Left cardiac atrium (tissue), 4 donors: ENCODE measurements around the gene IFT52. TPM values are rescaled to one million over a fixed set of nuclear protein-coding genes. Genes with fewer than 3 reads are reported as not detected.
A peak's percentile ranks its signal among the peaks of the same experiment; 100 is the strongest.
"Not testable (repeated sequence)": the region's sequence is repeated elsewhere in the genome, so short reads cannot be mapped to it uniquely, and the experiment has no call there.

Experiments
- ATAC-seq, 2 donors: fragments of 200-7000 bp; cut with Tn5 transposase; one replicate each; pipeline ENCODE4 v1.9.1; 2020; ENCODE audit warnings: mild to moderate bottlenecking in 2 of 2, moderate library complexity in 2 of 2
- DNase-seq: peaks from one replicate; pipeline ENCODE4 v3.0.0-alpha.2; 2020
- intact Hi-C, 2 donors: fragments of 100-400 bp; cut with DNase I; formaldehyde crosslinking; loops; one replicate each; pipeline versions ENCODE4 v1.14.1 to v1.15.1; 2022 to 2023
- total RNA-seq, 2 donors: library from RNA; stranded (reverse); fragmentation: NEBNext Ultra II Directional; extraction: Animal tissue kit (Norgen Biotek cat#: 25700); gene quantifications; one replicate each; pipeline ENCODE4 v1.2.1, GENCODE V29; 2021
- donor health status: DM: no; HTN: yes; CAD: no.
- donor health status: DM: no; HTN: yes; CAD: no; lungs with severe emphysema.
- donor health status: DM: yes; HTN: yes; CAD: no.
- donor health status: Dilated cardiomyopathy.

IFT52 gene
- total RNA-seq, 2 donors from 2014 or later, result 8.1 to 11.5 TPM

DNA sequence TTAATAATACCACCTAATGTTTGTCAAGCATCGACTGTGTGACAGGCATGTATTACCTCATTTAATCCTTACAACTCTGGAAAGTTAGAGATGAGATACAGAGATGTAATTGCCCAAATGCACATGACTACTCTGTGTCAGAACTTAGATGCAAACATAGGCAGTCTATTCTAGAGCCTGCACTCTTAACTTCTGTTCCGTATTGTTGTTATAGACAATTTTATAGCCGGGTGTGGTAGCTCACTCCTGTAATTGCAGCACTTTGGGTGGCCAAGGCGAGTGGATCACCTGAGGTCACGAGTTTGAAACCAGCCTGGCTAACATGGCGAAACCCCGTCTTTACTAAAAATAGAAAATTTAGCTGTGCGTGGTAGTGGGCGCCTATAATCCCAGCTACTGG, 15.0 kb downstream of the IFT52 start:
- intact Hi-C loops, result no loop called here
- ATAC-seq, result no peak
- DNase-seq, result no peak

GRCh38 chr20:43607278-43607677, 16.5 kb downstream of the IFT52 start:
- ATAC-seq, intact Hi-C loops, DNase-seq: not testable (repeated sequence)

DNA sequence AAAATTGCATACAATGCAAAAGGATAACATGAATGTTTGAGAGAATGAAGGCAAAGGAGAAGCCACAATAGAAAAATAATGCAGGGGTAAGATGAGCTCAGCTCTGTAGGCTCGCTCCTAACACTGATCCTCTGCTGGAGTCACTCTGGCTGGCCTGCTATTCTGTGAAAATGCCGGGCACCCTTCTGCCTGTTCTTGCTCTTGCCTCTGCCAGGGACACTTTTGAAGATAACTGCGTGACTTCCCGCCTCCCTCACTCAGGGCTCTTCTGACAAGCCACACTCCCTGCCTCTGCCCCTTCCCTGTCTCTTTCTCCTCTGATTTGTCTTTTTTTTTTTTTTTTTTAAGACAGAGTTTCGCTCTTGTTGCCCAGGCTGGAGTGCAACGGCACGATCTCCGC, 40.9 kb downstream of the IFT52 start:
- DNase-seq (no peak), ATAC-seq (peak in 1 of 2 donors; percentile 51)
- intact Hi-C loops, result no loop called here

DNA sequence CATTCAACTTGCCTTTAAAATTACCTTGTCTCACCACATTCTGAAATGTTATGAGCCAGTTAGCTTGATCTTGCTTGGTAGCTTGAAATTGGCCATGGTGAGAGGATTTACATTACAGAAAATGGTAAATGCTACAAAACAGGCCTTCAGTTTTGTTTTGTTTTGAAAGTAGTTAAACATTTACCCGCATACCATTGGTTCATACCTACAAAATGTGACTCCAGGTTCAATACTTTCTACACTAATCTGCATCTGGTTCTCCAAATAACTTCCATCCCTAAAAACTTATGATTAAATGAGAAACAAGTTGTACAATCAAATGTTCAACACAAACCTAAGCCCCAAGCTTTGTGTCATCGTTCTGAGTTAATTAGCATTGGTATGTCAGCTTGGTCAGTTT, 45.7 kb downstream of the IFT52 start:
- DNase-seq (no peak), ATAC-seq (no peak)
- intact Hi-C loops, result no loop called here

DNA sequence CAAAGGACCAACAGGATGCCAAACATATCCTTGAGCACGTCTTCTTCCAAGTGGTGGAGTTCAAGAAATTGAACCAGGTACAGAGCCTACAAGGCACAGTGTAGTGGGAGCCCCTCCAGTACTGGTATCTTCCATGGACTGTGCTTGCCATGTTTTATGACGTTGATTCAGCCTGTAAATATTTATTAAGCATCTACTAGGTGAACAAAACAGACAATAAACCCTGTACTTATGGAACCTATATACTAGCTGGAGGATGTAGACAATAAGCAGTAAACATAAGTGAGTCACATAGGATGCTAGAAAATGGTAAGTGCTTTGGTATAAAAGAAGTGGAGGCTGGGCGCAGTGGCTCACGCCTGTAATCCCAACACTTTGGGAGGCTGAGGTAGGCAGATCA, 51.8 kb downstream of the IFT52 start:
- DNase-seq, result no peak
- ATAC-seq, result no peak
- intact Hi-C loops, result no loop called here

DNA sequence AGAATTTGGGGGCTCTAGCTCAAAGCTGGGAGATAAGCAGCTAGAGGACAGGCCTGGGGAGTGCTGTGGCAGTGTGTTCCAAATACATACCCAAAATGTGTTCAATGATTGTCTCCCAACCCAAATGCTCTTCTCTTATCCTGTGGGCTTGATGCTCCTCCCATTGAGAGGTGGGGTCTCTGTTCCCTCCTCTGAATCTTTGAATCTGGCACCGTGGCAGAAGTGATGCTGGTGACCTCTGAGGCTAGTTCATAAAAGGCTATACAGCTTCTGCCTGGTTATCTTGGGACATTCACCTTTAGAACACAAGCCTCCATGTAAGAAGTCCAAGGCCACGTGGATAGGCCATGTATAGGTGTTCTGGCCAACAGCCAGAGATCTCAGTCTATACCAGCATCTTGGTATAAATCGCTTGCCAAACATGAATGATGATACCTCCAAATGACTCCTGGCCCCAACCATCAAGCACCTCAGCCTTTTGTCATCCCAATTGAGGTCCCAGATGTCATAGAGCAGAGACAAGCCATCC, 60.3 kb downstream of the IFT52 start:
- DNase-seq (no peak), ATAC-seq (no peak)
- intact Hi-C loops, result no loop called here

- DNase-seq, ATAC-seq, intact Hi-C loops: not testable (repeated sequence)
Observed at GRCh38 chr20:43651650-43652184, 61.0 kb downstream of the IFT52 start.

DNA sequence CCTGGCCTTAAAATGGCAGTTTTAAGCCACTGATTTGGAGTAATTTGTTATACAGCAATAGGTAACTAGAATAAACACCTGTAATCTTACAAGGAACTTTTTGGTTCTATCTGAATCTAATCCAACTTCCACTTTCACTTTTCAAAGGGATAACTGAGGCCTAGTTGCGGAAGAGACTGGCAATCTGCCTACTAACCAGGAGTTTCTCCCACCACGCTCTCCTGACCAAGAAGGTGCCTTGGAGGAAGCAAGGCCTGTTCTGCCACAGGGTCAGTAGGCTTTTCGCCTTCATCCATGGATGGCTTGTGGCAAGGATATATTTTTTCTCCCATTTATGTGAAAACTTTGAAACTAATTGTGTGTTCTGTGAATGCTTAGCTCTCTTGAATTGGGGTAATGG, 63.2 kb downstream of the IFT52 start:
- no peak for ATAC-seq
- no peak for DNase-seq
- intact Hi-C loops, result no loop called here

DNA sequence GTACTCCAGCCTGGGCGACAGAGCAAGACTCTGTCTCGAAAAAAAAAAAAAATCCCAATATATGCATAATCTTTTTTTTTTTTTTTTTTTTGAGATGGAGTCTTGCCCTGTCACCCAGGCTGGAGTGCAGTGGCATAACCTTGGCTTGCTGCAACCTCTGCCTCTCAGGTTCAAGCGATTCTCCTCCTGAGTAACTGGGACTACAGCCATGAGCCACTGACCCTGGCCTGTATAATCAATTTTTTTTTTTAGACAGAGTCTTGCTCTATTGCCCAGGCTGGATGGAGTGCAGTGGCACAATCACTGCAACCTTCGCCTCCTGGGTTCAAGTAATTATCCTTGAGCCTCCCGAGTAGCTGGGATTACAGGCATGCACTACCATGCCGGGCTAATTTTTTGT, 64.4 kb downstream of the IFT52 start:
- DNase-seq, ATAC-seq, intact Hi-C loops: not testable (repeated sequence)

DNA sequence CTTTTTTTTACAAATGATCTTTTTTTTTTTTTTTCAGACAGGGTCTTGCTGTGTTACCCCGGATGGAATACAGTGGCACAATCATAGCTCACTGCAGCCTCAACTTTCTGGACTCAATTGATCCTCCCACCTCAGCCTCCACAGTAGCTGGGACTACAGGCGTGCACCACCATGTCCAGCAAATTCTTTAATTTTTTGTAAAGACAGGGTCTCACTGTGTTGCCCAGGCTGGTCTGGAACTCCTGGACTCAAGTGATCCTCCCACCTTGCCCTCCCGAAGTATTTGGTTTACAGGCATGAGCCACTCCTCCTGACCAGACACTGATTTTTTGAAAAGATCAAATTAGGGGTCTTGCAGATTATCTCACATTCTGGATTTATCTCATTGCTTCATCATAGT, 65.2 kb downstream of the IFT52 start:
- intact Hi-C loops, result no loop called here
- DNase-seq (no peak), ATAC-seq (no peak)

GRCh38 chr20:43658069-43658722, 67.5 kb downstream of the IFT52 start:
- intact Hi-C loops, result no loop called here
- ATAC-seq (no peak), DNase-seq (no peak)

DNA sequence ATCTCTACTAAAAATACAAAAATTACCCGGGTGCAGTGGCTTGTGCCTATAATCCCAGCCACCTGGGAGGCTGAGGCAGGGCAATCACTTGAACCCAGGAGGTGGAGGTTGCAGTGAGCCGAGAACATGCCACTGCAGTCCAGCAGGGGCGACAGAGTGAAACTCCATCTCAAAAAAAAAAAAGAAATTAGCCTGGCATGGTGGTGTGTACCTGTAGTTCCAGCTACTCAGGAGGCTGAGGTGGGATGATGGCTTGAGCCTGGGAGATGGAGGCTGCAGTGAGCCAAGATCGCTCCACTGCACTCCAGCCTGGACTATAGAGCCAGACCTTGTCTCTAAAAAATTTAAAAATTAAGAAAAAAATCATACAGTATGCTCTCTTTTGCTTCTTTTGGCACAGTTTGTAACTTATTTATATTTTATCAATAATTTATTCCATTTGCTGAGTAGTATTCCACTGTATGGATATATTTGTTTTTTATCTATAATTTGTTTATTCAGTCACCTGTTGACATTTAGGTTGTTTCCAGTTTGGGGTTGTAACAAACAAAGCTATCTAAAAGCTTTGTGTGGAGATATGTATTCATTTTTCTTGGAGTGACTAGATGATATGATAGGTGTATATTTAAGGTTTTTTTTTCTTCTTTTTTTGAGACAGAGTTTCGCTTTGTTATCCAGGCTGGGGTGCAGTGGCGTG, 68.1 kb downstream of the IFT52 start:
- intact Hi-C loops, result no loop called here
- DNase-seq, result no peak
- ATAC-seq, result no peak

DNA sequence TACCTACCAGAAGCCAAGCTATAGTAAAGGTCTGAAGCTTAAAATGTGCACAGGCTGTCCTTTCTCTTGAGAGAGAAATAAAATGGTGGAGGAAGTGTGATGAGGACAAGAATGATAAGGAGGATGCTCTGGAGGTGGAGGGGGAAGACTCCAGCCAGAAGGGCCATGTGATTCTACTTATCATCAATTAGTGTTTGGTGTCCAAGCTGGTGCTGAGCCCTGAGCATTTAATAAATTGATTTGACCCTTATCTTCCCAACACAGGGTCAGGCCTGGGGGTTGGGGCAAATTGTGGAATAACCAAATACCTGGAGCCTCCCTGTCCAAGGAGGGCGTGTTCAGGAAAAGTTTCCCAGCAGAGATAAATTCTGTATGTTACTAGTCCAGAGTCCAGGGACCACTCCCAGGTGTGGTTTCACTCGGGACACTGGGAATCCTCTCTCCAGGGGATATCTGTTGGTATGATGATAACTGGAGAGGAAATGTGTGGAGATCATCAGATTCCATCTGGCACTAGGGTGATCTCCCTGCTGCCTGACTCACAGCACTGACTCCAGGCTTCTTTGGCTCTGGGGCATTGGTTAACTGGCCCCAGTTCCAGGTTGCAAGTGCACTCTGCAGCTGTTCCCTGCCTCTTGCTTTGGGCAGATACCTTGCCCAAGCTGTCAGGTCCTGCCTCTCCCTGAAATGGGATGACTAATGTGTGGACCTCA, 72.4 kb downstream of the IFT52 start:
- no peak for ATAC-seq
- DNase-seq, result no peak
- intact Hi-C loops, result no loop called here

DNA sequence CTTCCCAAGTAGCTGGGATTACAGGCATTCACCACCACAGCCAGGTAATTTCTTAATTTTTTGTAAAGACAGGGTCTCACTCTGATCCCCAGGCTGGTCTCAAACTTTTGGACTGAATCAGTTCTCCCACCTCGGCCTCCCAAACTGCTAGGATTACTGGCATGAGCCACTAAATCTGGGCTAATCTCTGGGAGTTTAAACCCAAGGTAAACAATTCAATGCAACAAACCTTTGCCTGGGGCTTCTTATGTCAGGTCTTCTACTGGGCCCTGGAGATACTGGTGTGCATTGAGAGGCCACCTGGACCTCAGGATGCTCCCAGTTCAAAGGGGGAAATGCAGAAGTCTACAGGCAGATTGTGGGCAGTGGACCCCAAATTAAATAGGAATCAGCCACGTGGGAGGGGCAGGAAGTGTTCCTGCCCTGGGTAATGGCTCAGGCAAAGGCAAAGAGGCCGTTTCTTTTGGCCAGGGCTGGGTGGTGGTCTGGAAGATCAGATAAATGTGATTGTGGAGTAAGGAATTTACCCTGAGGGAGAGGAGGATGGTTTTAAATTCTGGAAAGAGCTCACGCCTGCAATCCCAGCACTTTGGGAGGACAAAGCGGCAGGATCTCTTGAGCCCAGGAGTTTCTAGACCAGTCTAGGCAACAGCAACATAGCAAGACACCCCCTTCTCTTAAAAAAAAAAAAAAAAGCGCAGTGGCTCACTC, 74.9 kb downstream of the IFT52 start:
- DNase-seq (no peak), ATAC-seq (no peak)
- intact Hi-C loops, result no loop called here

DNA sequence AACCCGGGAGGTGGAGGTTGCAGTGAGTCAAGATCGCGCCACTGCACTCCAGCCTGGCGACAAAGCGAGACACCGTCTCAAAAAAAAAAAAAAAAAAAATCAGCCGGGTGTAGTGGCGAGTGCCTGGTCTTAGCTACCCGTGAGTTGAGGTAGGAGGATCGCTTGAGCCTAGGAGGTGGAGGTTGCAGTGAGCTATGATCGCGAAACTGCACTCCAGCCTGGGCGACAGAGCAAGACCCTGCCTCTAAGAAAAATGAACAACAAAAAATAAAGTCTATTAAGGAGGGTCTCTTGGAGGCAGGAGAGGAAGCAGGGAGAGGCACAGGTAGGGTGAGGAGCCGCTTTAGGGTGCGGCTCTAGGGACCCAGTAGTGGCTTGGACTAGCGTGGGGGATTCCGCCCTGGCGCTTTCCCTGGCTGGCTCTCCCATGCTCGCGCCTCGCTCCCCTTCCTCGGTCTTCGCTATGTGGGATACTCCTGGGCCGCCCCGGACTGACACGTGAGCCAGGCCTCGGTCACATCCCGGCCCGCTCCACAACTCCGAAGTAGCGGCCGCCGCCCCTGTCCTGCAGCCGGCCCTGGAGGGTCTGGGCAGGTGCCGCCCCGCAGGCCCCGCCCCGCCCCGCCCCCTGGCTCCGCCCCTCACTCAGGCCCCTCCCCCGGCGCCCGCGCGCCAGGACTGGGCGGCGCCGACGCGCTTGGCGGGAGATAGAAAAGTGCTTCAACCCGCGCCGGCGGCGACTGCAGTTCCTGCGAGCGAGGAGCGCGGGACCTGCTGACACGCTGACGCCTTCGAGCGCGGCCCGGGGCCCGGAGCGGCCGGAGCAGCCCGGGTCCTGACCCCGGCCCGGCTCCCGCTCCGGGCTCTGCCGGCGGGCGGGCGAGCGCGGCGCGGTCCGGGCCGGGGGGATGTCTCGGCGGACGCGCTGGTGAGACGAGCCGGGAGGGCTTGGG, 75.9 kb downstream of the IFT52 start, which contains the start of gene MYBL2:
MYBL2 (plus strand) TSS at position 739 of the 953 bp plus-strand sequence; CDS start at position 909, 170 bp downstream.
- intact Hi-C loops, result no loop called here
- DNase-seq (peak; percentile 42), ATAC-seq (peak; percentile 89 to 94)

GRCh38 chr20:43667341-43668132, 76.8 kb downstream of the IFT52 start:
- intact Hi-C loops, result no loop called here
- no peak for ATAC-seq
- DNase-seq, result no peak

- ATAC-seq (no peak), DNase-seq (no peak)
- intact Hi-C loops, result no loop called here
Observed at GRCh38 chr20:43669332-43669731, 78.6 kb downstream of the IFT52 start.
